GM18951 (cell line): ENCODE measurements around the gene RBM42.

ENCODE experiments used
- POLR2A ChIP-seq: IDR thresholded peaks from 4 replicates; pipeline ENCODE4 v1.6.1; 2011; ENCODE audit warnings: mild to moderate bottlenecking; ENCODE audit not compliant: insufficient read length, insufficient read depth; ENCODE audit errors: extremely low read depth
- in situ Hi-C: fragments of 300-500 bp; cut with MboI; formaldehyde crosslinking; loops from one replicate; pipeline ENCODE4 v1.12.0; 2022; ENCODE audit warnings: low sequenced_read_pairs, mixed read lengths, inconsistent platforms; ENCODE audit not compliant: unreplicated experiment

The RBM42 gene

GRCh38 chr19:35669566-35669965, 40.7 kb downstream of the RBM42 start:
- no peak for TF ChIP-seq POLR2A
- in situ Hi-C loops = no loop called here

GRCh38 chr19:35669974-35670373, 41.1 kb downstream of the RBM42 start:
- TF ChIP-seq POLR2A = no peak
- in situ Hi-C loops = no loop called here

GRCh38 chr19:35670686-35671085, 41.9 kb downstream of the RBM42 start:
- TF ChIP-seq POLR2A = no peak
- in situ Hi-C loops = no loop called here

- in situ Hi-C loops = no loop called here
- no peak for TF ChIP-seq POLR2A
These were observed 43.0 kb downstream of the RBM42 start for GRCh38 chr19:35671818-35672217.

GRCh38 chr19:35673121-35673804, 44.4 kb downstream of the RBM42 start:
- no peak for TF ChIP-seq POLR2A
- in situ Hi-C loops = no loop called here

- no peak for TF ChIP-seq POLR2A
- in situ Hi-C loops = no loop called here
These were observed 46.8 kb downstream of the RBM42 start for GRCh38 chr19:35675589-35676140.
